ENCODE data around the gene HCRTR1.

The HCRTR1 gene

GRCh38 chr1:31669786-31670592 is 52.5 kb downstream of the HCRTR1 start:
- peak; percentile 25 for DNase-seq

GRCh38 chr1:31670593-31670964 is 53.1 kb downstream of the HCRTR1 start:
- no peak for DNase-seq

GRCh38 chr1:31671147-31671546 is 53.7 kb downstream of the HCRTR1 start:
- no peak for DNase-seq

- DNase-seq, result no peak
Measured at GRCh38 chr1:31671561-31672201, 54.2 kb downstream of the HCRTR1 start.

- no peak for DNase-seq
Measured at GRCh38 chr1:31672986-31673385, 55.5 kb downstream of the HCRTR1 start.

GRCh38 chr1:31673433-31673832 is 55.9 kb downstream of the HCRTR1 start:
- DNase-seq, result no peak

- DNase-seq, result no peak
Measured at GRCh38 chr1:31674626-31675025, 57.1 kb downstream of the HCRTR1 start.

GRCh38 chr1:31675161-31675560 is 57.7 kb downstream of the HCRTR1 start:
- DNase-seq, result no peak

GRCh38 chr1:31675756-31676155 is 58.3 kb downstream of the HCRTR1 start:
- DNase-seq, result no peak

Data from CD4-positive, alpha-beta T cell treated with Interleukin-21 for 1 hour (primary cell).